H1 (cell line): ENCODE measurements around the gene CCDC51. TPM values are rescaled to one million over a fixed set of nuclear protein-coding genes. Genes with fewer than 3 reads are reported as not detected.

Experiments used
- CTCF ChIA-PET: fragments of 300-600 bp; sonication (Branson Sonifier 250); formaldehyde crosslinking; loops from one replicate; lab custom pipeline; 2021; ENCODE audit not compliant: partially characterized antibody; lab: Charles Lee
- POLR2A ChIA-PET: fragments of 300-600 bp; sonication (Branson Sonifier 250); formaldehyde crosslinking; loops from one replicate; lab custom pipeline; 2021; ENCODE audit warnings: inconsistent platforms; ENCODE audit not compliant: partially characterized antibody; lab: Charles Lee
- DNase-seq, 2 experiments: peaks; one replicate each; pipeline versions ENCODE4 v3.0.0 to v3.0.0-alpha.2; 2010 to 2022; ENCODE audit warnings: low spot score in 2 of 2, low read depth in 1 of 2, mixed read lengths in 1 of 2
- FAIRE-seq: peaks from 2 replicates; lab custom pipeline; 2011; peaks lifted over from hg19 to GRCh38; lab: Jason Lieb, UNC
- H2AFZ ChIP-seq: 2 replicates; pipeline ENCODE4 v1.8.1; 2012; ENCODE audit warnings: low read length, inconsistent platforms
- H2AK5ac ChIP-seq: 2 replicates; pipeline ENCODE4 v1.6.1; 2013; ENCODE audit warnings: low read depth, low read length
- H2BK120ac ChIP-seq: replicated peaks from 2 replicates; pipeline ENCODE3; 2013; ENCODE audit warnings: low read depth, low read length, inconsistent platforms
- H2BK12ac ChIP-seq: 2 replicates; pipeline ENCODE4 v1.6.1; 2013; ENCODE audit warnings: low read depth, low read length
- H2BK15ac ChIP-seq: 2 replicates; pipeline ENCODE4 v1.6.1; 2013; ENCODE audit warnings: low read length
- H2BK20ac ChIP-seq: 2 replicates; pipeline ENCODE4 v1.6.1; 2013; ENCODE audit warnings: low read length
- H2BK5ac ChIP-seq: 2 replicates; pipeline ENCODE4 v1.6.1; 2013; ENCODE audit warnings: low read depth, low read length
- H3K14ac ChIP-seq: 2 replicates; pipeline ENCODE4 v1.6.1; 2013; ENCODE audit warnings: inconsistent platforms; ENCODE audit not compliant: insufficient read length
- H3K18ac ChIP-seq: 2 replicates; pipeline ENCODE4 v1.6.1; 2013; ENCODE audit warnings: low read length; ENCODE audit errors: extremely low read depth
- H3K23ac ChIP-seq: 2 replicates; pipeline ENCODE4 v1.6.1; 2013; ENCODE audit warnings: inconsistent platforms; ENCODE audit not compliant: insufficient read length
- H3K23me2 ChIP-seq: 2 replicates; pipeline ENCODE4 v1.6.1; 2013; ENCODE audit warnings: low read depth, low read length
- H3K27ac ChIP-seq: 2 replicates; pipeline ENCODE4 v1.6.1; 2011; ENCODE audit warnings: low read depth, low read length, inconsistent platforms
- H3K27me3 ChIP-seq, 4 experiments: replicated peaks in 1 of 4; 1 replicate in 1 of 4; 2 replicates in 3 of 4; pipeline versions ENCODE4 v1.6.1 to v1.8.1; 2011 to 2013; ENCODE audit warnings: low read length in 3 of 4, mild to moderate bottlenecking in 3 of 4, inconsistent platforms in 2 of 4, mixed read lengths in 2 of 4, moderate library complexity in 1 of 4; ENCODE audit not compliant: control insufficient read depth in 3 of 4, insufficient read depth in 3 of 4; ENCODE audit errors: extremely low read depth in 1 of 4
- H3K36me3 ChIP-seq, 4 experiments: 2 replicates each; pipeline versions ENCODE4 v1.6.1 to v1.8.1; 2011 to 2013; ENCODE audit warnings: mild to moderate bottlenecking in 4 of 4, low read length in 3 of 4, moderate library complexity in 2 of 4, control low read depth in 1 of 4, inconsistent platforms in 1 of 4; ENCODE audit not compliant: insufficient read depth in 4 of 4, control insufficient read depth in 2 of 4
- H3K4ac ChIP-seq: replicated peaks from 2 replicates; pipeline ENCODE3; 2013; ENCODE audit warnings: low read length, low read depth, mixed read lengths, inconsistent platforms; ENCODE audit not compliant: insufficient read length
- H3K4me1 ChIP-seq, 4 experiments: replicated peaks in 1 of 4; 1 replicate in 1 of 4; 2 replicates in 3 of 4; pipeline versions ENCODE4 v1.6.1 to v1.8.1; 2011 to 2013; ENCODE audit warnings: low read length in 3 of 4, inconsistent platforms in 2 of 4, mixed read lengths in 1 of 4; ENCODE audit not compliant: insufficient read depth in 4 of 4, control insufficient read depth in 3 of 4
- H3K4me2 ChIP-seq, 2 experiments: 2 replicates each; pipeline versions ENCODE4 v1.6.1 to v1.8.1; 2011 to 2013; ENCODE audit warnings: low read depth in 2 of 2, low read length in 2 of 2, control low read depth in 1 of 2, inconsistent platforms in 1 of 2, mild to moderate bottlenecking in 1 of 2; ENCODE audit not compliant: insufficient read depth in 1 of 2
- H3K4me3 ChIP-seq, 4 experiments: fragments of 200-600, 300-600 bp in 1 of 4; sonication (generic), shearing (Covaris generic), sonication (Bioruptor Twin) in 1 of 4; 2 replicates each; pipeline versions ENCODE4 v1.5.1 to v1.8.1; 2011 to 2016; ENCODE audit warnings: low read length in 4 of 4, low read depth in 3 of 4, control low read depth in 2 of 4, inconsistent platforms in 2 of 4, mild to moderate bottlenecking in 2 of 4, mixed read lengths in 1 of 4, moderate library complexity in 1 of 4; ENCODE audit not compliant: insufficient read depth in 2 of 4; ENCODE audit errors: extremely low read depth in 1 of 4
- H3K56ac ChIP-seq: replicated peaks from 2 replicates; pipeline ENCODE3; 2013; ENCODE audit warnings: low read depth, mild to moderate bottlenecking, mixed read lengths, low read length, inconsistent platforms; ENCODE audit not compliant: insufficient read length
- H3K79me1 ChIP-seq: 2 replicates; pipeline ENCODE4 v1.6.1; 2013; ENCODE audit warnings: low read depth, low read length, control low read depth
- H3K79me2 ChIP-seq, 2 experiments: 2 replicates each; pipeline versions ENCODE4 v1.6.1 to v1.8.1; 2012 to 2013; ENCODE audit warnings: low read length in 2 of 2, mild to moderate bottlenecking in 2 of 2, inconsistent platforms in 1 of 2; ENCODE audit not compliant: insufficient read depth in 2 of 2, control insufficient read depth in 1 of 2
- H3K9ac ChIP-seq, 4 experiments: replicated peaks in 1 of 4; 1 replicate in 1 of 4; 2 replicates in 3 of 4; pipeline versions ENCODE4 v1.6.1 to v1.8.1; 2011 to 2013; ENCODE audit warnings: low read depth in 3 of 4, low read length in 3 of 4, control low read depth in 2 of 4, mild to moderate bottlenecking in 2 of 4, moderate library complexity in 2 of 4, inconsistent platforms in 1 of 4; ENCODE audit errors: extremely low read depth in 1 of 4
- H3K9me3 ChIP-seq, 2 experiments: 2 replicates each; pipeline versions ENCODE4 v1.6.1 to v1.8.1; 2012 to 2013; ENCODE audit warnings: mild to moderate bottlenecking in 2 of 2, moderate library complexity in 2 of 2, control low read depth in 1 of 2, inconsistent platforms in 1 of 2, low read depth in 1 of 2, low read length in 1 of 2, mixed read lengths in 1 of 2; ENCODE audit not compliant: insufficient read depth in 2 of 2
- H4K20me1 ChIP-seq, 2 experiments: replicated peaks in 1 of 2; 2 replicates each; pipeline versions ENCODE3 to v1.8.1; 2011 to 2013; ENCODE audit warnings: inconsistent platforms in 2 of 2, low read length in 2 of 2, mild to moderate bottlenecking in 1 of 2; ENCODE audit not compliant: insufficient read depth in 2 of 2, control insufficient read depth in 1 of 2
- H4K5ac ChIP-seq: 2 replicates; pipeline ENCODE4 v1.6.1; 2013; ENCODE audit warnings: low read length, low read depth, mixed read lengths, inconsistent platforms; ENCODE audit not compliant: insufficient read length
- H4K8ac ChIP-seq: 2 replicates; pipeline ENCODE4 v1.8.0; 2013; ENCODE audit warnings: mild to moderate bottlenecking, moderate library complexity, low read length, inconsistent platforms; ENCODE audit not compliant: insufficient read depth; ENCODE audit errors: extremely low read depth
- H4K91ac ChIP-seq: replicated peaks from 2 replicates; pipeline ENCODE3; 2013; ENCODE audit warnings: low read length, mixed read lengths, inconsistent platforms; ENCODE audit not compliant: insufficient read length
- CBX8 ChIP-seq: fragments of 300-800, 300-1000 bp; sonication (generic); IDR thresholded peaks from 2 replicates; pipeline ENCODE4 v1.7.1; 2016; ENCODE audit warnings: low read depth, low read length, borderline replicate concordance
- CTBP2 ChIP-seq: IDR thresholded peaks from 2 replicates; pipeline ENCODE4 v1.7.0; 2011; ENCODE audit warnings: borderline replicate concordance, mild to moderate bottlenecking, moderate library complexity, mixed read lengths, low read length; ENCODE audit not compliant: insufficient read depth, insufficient read length
- E2F6 ChIP-seq: IDR thresholded peaks from 2 replicates; pipeline ENCODE4 v1.6.1; 2012; ENCODE audit warnings: inconsistent platforms
- EZH2 ChIP-seq: fragments of 200-600 bp; sonication (generic); IDR thresholded peaks from 2 replicates; pipeline ENCODE4 v1.7.1; 2012; ENCODE audit warnings: low read depth, mild to moderate bottlenecking, moderate library complexity, low read length, inconsistent platforms; ENCODE audit not compliant: severe bottlenecking
- KDM1A ChIP-seq: fragments of 200-600, 300-600 bp; sonication (generic); IDR thresholded peaks from 2 replicates; pipeline ENCODE4 v1.7.1; 2016; ENCODE audit warnings: mild to moderate bottlenecking, low read length, borderline replicate concordance
- KDM5A ChIP-seq: fragments of 200-600 bp; IDR thresholded peaks from 2 replicates; pipeline ENCODE4 v1.7.1; 2012; ENCODE audit warnings: mild to moderate bottlenecking, low read length, inconsistent platforms, mixed read lengths
- MAFK ChIP-seq: IDR thresholded peaks from 2 replicates; pipeline ENCODE4 v1.6.1; 2012; ENCODE audit warnings: low read depth, mild to moderate bottlenecking, improper control_type of control experiment, low read length
- MAX ChIP-seq: IDR thresholded peaks from 2 replicates; pipeline ENCODE4 v1.6.1; 2012; ENCODE audit warnings: inconsistent platforms
- RXRA ChIP-seq: IDR thresholded peaks from 2 replicates; pipeline ENCODE4 v1.6.1; 2011; ENCODE audit warnings: low read depth, mild to moderate bottlenecking, low read length, moderate library complexity; ENCODE audit not compliant: insufficient read depth
- SIX5 ChIP-seq: IDR thresholded peaks from 2 replicates; pipeline ENCODE4 v1.6.1; 2011; ENCODE audit warnings: mild to moderate bottlenecking, low read depth, low read length
- USF2 ChIP-seq: IDR thresholded peaks from 2 replicates; pipeline ENCODE4 v1.6.1; 2011; ENCODE audit warnings: low read length, improper control_type of control experiment
- WGBS, 2 experiments: shearing (Covaris generic) in 1 of 2; methylation state at CpG; one replicate each; pipeline versions ENCODE4 v1.1.6 to v1.1.7; 2013 to 2015; ENCODE audit warnings: low lambda C conversion rate in 2 of 2, mixed read lengths in 2 of 2, inconsistent platforms in 1 of 2, low coverage in 1 of 2, missing lambda C conversion rate in 1 of 2; ENCODE audit not compliant: insufficient replicate concordance in 2 of 2, insufficient coverage in 1 of 2, insufficient read length in 1 of 2; ENCODE audit errors: extremely low coverage in 1 of 2, missing lambda C conversion rate in 1 of 2; 5-methylcytosine and 5-hydroxymethylcytosine counted together
- polyA plus RNA-seq, 7 experiments: library from polyadenylated mRNA; depleted of rRNA in 3 of 7; stranded (reverse) in 5 of 7; unstranded in 2 of 7; fragments of >200 nt in 5 of 7; fragments of 200-250 nt in 2 of 7; gene quantifications; 1 replicate in 5 of 7; 2 replicates in 1 of 7; 4 replicates in 1 of 7; pipeline versions ENCODE4 v1.2.1 to v1.2.3, GENCODE V29; 2011 to 2013; ENCODE audit warnings: missing spikeins in 2 of 7, mixed read lengths in 2 of 7
- total RNA-seq: library from RNA; stranded (reverse); fragmentation: NEBNext Ultra II Directional; extraction: Animal tissue kit (Norgen Biotek cat#: 25700); gene quantifications from 2 replicates; pipeline ENCODE4 v1.2.1, GENCODE V29; 2021

Gene CCDC51
- total and polyA plus RNA-seq, 2 of the 8 experiments (the other 6 are each of a cell fraction or from before 2014, with no cell fraction given), result 21.3 to 21.4 TPM

- no peak overlapping the region for H3K18ac ChIP-seq
- no peak overlapping the region for H3K4me2 ChIP-seq
- H2AFZ ChIP-seq, result no peak overlapping the region
- DNase-seq (peak in 1 of 2 experiments; percentile 35), FAIRE-seq (no peak)
- H3K79me2 ChIP-seq, result no peaks in the 10 kb centered on the region
- no peaks in the 10 kb centered on the region for H3K27me3 ChIP-seq
- H3K79me1 ChIP-seq, result no peaks in the 10 kb centered on the region; the same call in 1 of the 2 replicates
- no peak overlapping the region for H4K5ac ChIP-seq
- peaks cover 5 to 13% of the 10 kb centered on the region in 2 experiments for H4K20me1 ChIP-seq
- H2BK120ac ChIP-seq, result no peak overlapping the region
- ChIA-PET POLR2A (interaction anchor here (0.7 to 20.2 kb wide), 5 partner anchors 8 to 79 kb away, joined by 3 to 650 read pairs (median 3); partner anchors contain the start of genes FBXW12 and PLXNB1), CTCF (interaction anchor here (1.5 to 9.2 kb wide), 10 partner anchors 14 to 208 kb away, joined by 3 to 220 read pairs (median 22); partner anchors contain the start of gene PLXNB1)
- no peak overlapping the region for H3K4me3 ChIP-seq
- no peak overlapping the region for H3K14ac ChIP-seq
- no peak overlapping the region for H3K23ac ChIP-seq
- peaks cover 17 to 41% (median 35%) of the 10 kb centered on the region in 4 experiments for H3K36me3 ChIP-seq
- no peaks in the 10 kb centered on the region for H3K9me3 ChIP-seq
- H3K56ac ChIP-seq, result no peak overlapping the region
- H3K4me1 ChIP-seq, result peaks cover 0 to 7% (median 4%) of the 10 kb centered on the region in 4 experiments; a peak in 3 of 7 replicates
- no peak overlapping the region for H4K91ac ChIP-seq
- H2BK5ac ChIP-seq, result no peak overlapping the region
- WGBS, 2 experiments, result 82% methylated on average over 8 of the region's 8 CpGs; no CpG with 5 or more reads in 1 of the 2 experiments
- no peak overlapping the region for H4K8ac ChIP-seq
- H2AK5ac ChIP-seq, result no peak overlapping the region
- no peak overlapping the region for H3K27ac ChIP-seq
- H3K23me2 ChIP-seq, result 0 out of 2 replicates have a peak, but pooled peaks cover 2% of the 10 kb centered on the region
- no peak overlapping the region for H3K9ac ChIP-seq
- no peak overlapping the region for H3K4ac ChIP-seq
- H2BK15ac ChIP-seq, result no peak overlapping the region
- no peak overlapping the region for H2BK12ac ChIP-seq
- no peak overlapping the region for H2BK20ac ChIP-seq
- TF ChIP-seq RXRA, result no peak
- TF ChIP-seq MAX, result no peak
- no peak for TF ChIP-seq KDM1A
- no peak for TF ChIP-seq KDM5A
- no peak for TF ChIP-seq MAFK
- TF ChIP-seq USF2, result no peak
- TF ChIP-seq CTBP2, result no peak
- TF ChIP-seq CBX8, result no peak
- TF ChIP-seq EZH2, result no peak
- TF ChIP-seq E2F6, result no peak
- TF ChIP-seq SIX5, result no peak
Measured at GRCh38 chr3:48402281-48402732, 37.6 kb downstream of the CCDC51 start.
